Measurements from ENCODE around the gene MMD.
"Not testable (repeated sequence)": the region's sequence is repeated elsewhere in the genome, so short reads cannot be mapped to it uniquely, and the experiment has no call there.

MMD gene

GRCh38 chr17:55443904-55444303 lies 22.3 kb upstream of the MMD start:
- DNase-seq, result no peak

GRCh38 chr17:55442953-55443683 lies 21.5 kb upstream of the MMD start:
- no peak for DNase-seq

- no peak for DNase-seq
Observed at GRCh38 chr17:55442462-55442861, 20.8 kb upstream of the MMD start.

GRCh38 chr17:55441544-55441943 lies 19.9 kb upstream of the MMD start:
- no peak for DNase-seq

- DNase-seq, result no peak
Observed at GRCh38 chr17:55440391-55440790, 18.8 kb upstream of the MMD start.

GRCh38 chr17:55437159-55437605 lies 15.5 kb upstream of the MMD start:
- DNase-seq, result no peak

- no peak for DNase-seq
Observed at GRCh38 chr17:55436224-55437158, 14.9 kb upstream of the MMD start.

GRCh38 chr17:55435408-55435807 lies 13.8 kb upstream of the MMD start:
- no peak for DNase-seq

GRCh38 chr17:55434721-55435120 lies 13.1 kb upstream of the MMD start:
- no peak for DNase-seq

GRCh38 chr17:55433629-55434422 lies 12.2 kb upstream of the MMD start:
- no peak for DNase-seq

- DNase-seq, result no peak
Observed at GRCh38 chr17:55433029-55433628, 11.5 kb upstream of the MMD start.

GRCh38 chr17:55432358-55433028 lies 10.9 kb upstream of the MMD start:
- no peak for DNase-seq

- DNase-seq, result not testable (repeated sequence)
Observed at GRCh38 chr17:55431914-55432313, 10.3 kb upstream of the MMD start.

GRCh38 chr17:55430541-55431288 lies 9.1 kb upstream of the MMD start:
- DNase-seq, result no peak

- DNase-seq, result no peak
Observed at GRCh38 chr17:55427587-55427882, 5.9 kb upstream of the MMD start.

GRCh38 chr17:55426851-55427586 lies 5.4 kb upstream of the MMD start:
- no peak for DNase-seq

GRCh38 chr17:55424893-55425540 lies 3.4 kb upstream of the MMD start:
- no peak for DNase-seq

GRCh38 chr17:55423535-55423934 lies 1.9 kb upstream of the MMD start:
- DNase-seq, result no peak

GRCh38 chr17:55422828-55423164 lies 1.2 kb upstream of the MMD start:
- not testable (repeated sequence) for DNase-seq

- DNase-seq, result peak; percentile 55
Observed at GRCh38 chr17:55420776-55421178, 858 bp downstream of the MMD start.

Measured in activated CD4-positive, CD25-positive, alpha-beta regulatory T cell treated with anti-CD3 and anti-CD28 coated beads, Interleukin-2, amount 50 U/mL, for 72 hours (primary cell).